HepG2 (cell line): ENCODE measurements around the gene TASP1. TPM values are rescaled to one million over a fixed set of nuclear protein-coding genes. Genes with fewer than 3 reads are reported as not detected.

Source experiments
- GPN1 ChIP-seq: sonication (generic); formaldehyde crosslinking; IDR thresholded peaks from 2 replicates; pipeline ENCODE4 v1.5.1; 2020; ENCODE audit warnings: missing genetic modification reagents, borderline replicate concordance
- HMG20B ChIP-seq: conservative IDR thresholded peaks from 2 replicates; pipeline ENCODE4 v1.6.1; 2016; ENCODE audit warnings: missing genetic modification reagents, missing compliant biosample characterization
- MXD1 ChIP-seq: sonication (generic); formaldehyde crosslinking; IDR thresholded peaks from 2 replicates; pipeline ENCODE4 v1.4.0; 2020; ENCODE audit warnings: mild to moderate bottlenecking, missing genetic modification reagents
- SPEN ChIP-seq: sonication (generic); formaldehyde crosslinking; IDR thresholded peaks from 2 replicates; pipeline ENCODE4 v1.5.1; 2020; ENCODE audit warnings: low read depth, mild to moderate bottlenecking, missing genetic modification reagents
- TARDBP ChIP-seq: sonication (generic); formaldehyde crosslinking; IDR thresholded peaks from 2 replicates; pipeline ENCODE4 v1.8.0; 2022; ENCODE audit warnings: mild to moderate bottlenecking, missing genetic modification reagents
- ZBTB34 ChIP-seq: sonication (generic); formaldehyde crosslinking; IDR thresholded peaks from 2 replicates; pipeline ENCODE4 v1.8.0; 2022; ENCODE audit warnings: mild to moderate bottlenecking, missing genetic modification reagents
- ZNF281 ChIP-seq: sonication (generic); formaldehyde crosslinking; IDR thresholded peaks from 2 replicates; pipeline ENCODE4 v1.4.0; 2020; ENCODE audit warnings: missing genetic modification reagents, borderline replicate concordance
- ZNF30 ChIP-seq: sonication (generic); formaldehyde crosslinking; IDR thresholded peaks from 2 replicates; pipeline ENCODE4 v1.5.0; 2020; ENCODE audit warnings: mild to moderate bottlenecking, missing genetic modification reagents
- ZNF354B ChIP-seq: sonication (generic); formaldehyde crosslinking; IDR thresholded peaks from 2 replicates; pipeline ENCODE4 v1.8.0; 2022; ENCODE audit warnings: mild to moderate bottlenecking, missing genetic modification reagents
- ZNF558 ChIP-seq: sonication (generic); formaldehyde crosslinking; IDR thresholded peaks from 2 replicates; pipeline ENCODE4 v1.9.0; 2022; ENCODE audit warnings: mild to moderate bottlenecking, missing genetic modification reagents, borderline replicate concordance
- ZNF574 ChIP-seq: sonication (generic); formaldehyde crosslinking; IDR thresholded peaks from 2 replicates; pipeline ENCODE4 v1.4.0; 2020; ENCODE audit warnings: missing genetic modification reagents
- ZNF577 ChIP-seq: sonication (generic); formaldehyde crosslinking; IDR thresholded peaks from 2 replicates; pipeline ENCODE4 v1.4.0; 2020; ENCODE audit warnings: mild to moderate bottlenecking, low read depth, missing genetic modification reagents, borderline replicate concordance
- polyA plus RNA-seq, 8 experiments: library from polyadenylated mRNA; depleted of rRNA in 3 of 8; stranded (reverse) in 7 of 8; unstranded in 1 of 8; fragments of >200 nt; fragmentation: Illumina TruSeq in 4 of 8; extraction: Trizol in 4 of 8; gene quantifications; 2 replicates each; pipeline versions ENCODE4 v1.2.1 to v1.2.3, GENCODE V29; 2011 to 2016; ENCODE audit warnings: low read depth in 4 of 8, missing spikeins in 1 of 8, mixed read lengths in 1 of 8; ENCODE audit not compliant: insufficient read depth in 1 of 8
- total RNA-seq, 5 experiments: library from RNA; depleted of rRNA; stranded (reverse); fragments of >200 nt; fragmentation: Illumina TruSeq; extraction: Trizol; gene quantifications; 2 replicates each; pipeline ENCODE4 v1.2.3, GENCODE V29; 2016; ENCODE audit warnings: low read depth in 1 of 5
- TF ChIP-seq, protein P1 (sequence below): sonication (generic); formaldehyde crosslinking; IDR thresholded peaks from 2 replicates; pipeline ENCODE4 v1.5.1; 2020; ENCODE audit warnings: mild to moderate bottlenecking, missing genetic modification reagents, moderate library complexity
- TF ChIP-seq, protein P2 (sequence below): sonication (generic); IDR thresholded peaks from 2 replicates; pipeline ENCODE4 v1.6.1; 2016; ENCODE audit warnings: low read depth, borderline replicate concordance
- TF ChIP-seq, protein P3 (sequence below): sonication (generic); formaldehyde crosslinking; IDR thresholded peaks from 2 replicates; pipeline ENCODE4 v1.4.0; 2020; ENCODE audit warnings: missing genetic modification reagents
- TF ChIP-seq, protein P4 (sequence below): sonication (generic); formaldehyde crosslinking; IDR thresholded peaks from 2 replicates; pipeline ENCODE4 v1.5.0; 2020; ENCODE audit warnings: missing genetic modification reagents, mild to moderate bottlenecking, borderline replicate concordance

Gene TASP1
- total and polyA plus RNA-seq, 2 of the 13 experiments (the other 11 are each of a cell fraction or from before 2014, with no cell fraction given): 10.0 to 25.2 TPM

DNA sequence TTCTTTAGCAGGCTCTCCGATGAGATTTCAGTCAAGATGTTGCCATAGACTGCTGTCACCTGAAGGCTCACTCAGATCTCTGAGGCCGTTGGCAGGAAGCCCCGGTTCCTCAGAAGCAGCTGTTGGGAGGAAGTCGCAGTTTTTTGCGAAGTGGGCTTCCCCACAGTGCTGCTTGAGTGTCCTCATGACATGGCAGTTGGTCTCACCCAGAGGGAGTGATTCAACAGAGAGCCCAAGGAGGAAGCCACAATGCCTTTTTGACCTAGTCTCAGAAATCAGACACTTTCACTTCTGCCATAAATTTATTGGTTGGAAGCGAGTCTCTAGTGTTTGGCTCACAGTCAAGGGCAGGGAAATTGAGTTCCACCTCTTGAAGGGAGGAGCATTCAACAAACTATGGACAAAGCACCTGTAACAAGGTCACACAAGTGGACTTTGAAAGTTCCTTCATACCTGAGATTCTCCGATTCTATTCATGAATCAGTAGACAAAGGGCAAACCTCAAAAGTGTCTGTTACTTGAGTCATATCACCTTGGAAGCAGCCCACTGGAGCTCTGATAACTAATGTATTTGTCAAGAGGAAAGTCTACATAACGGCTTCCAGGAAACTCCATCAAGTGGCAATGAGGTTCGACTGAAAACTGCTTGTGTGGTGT lies 208.3 kb downstream of the TASP1 start (continued):
- TF ChIP-seq, protein P1, sequence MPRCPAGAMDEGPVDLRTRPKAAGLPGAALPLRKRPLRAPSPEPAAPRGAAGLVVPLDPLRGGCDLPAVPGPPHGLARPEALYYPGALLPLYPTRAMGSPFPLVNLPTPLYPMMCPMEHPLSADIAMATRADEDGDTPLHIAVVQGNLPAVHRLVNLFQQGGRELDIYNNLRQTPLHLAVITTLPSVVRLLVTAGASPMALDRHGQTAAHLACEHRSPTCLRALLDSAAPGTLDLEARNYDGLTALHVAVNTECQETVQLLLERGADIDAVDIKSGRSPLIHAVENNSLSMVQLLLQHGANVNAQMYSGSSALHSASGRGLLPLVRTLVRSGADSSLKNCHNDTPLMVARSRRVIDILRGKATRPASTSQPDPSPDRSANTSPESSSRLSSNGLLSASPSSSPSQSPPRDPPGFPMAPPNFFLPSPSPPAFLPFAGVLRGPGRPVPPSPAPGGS (CRISPR knock-in tag): no peak
- no peak for TF ChIP-seq ZNF558 (CRISPR knock-in tag)
- TF ChIP-seq HMG20B (CRISPR knock-in tag): peak; percentile 77
- no peak for TF ChIP-seq ZNF354B (CRISPR knock-in tag)
- no peak for TF ChIP-seq SPEN (CRISPR knock-in tag)
- 0 out of 2 replicates have a peak, but pooled peaks have one; percentile 14 for TF ChIP-seq ZNF30
- TF ChIP-seq ZNF574: no peak
- no peak for TF ChIP-seq TARDBP (CRISPR knock-in tag)
- TF ChIP-seq MXD1 (CRISPR knock-in tag): no peak
- no peak for TF ChIP-seq ZBTB34 (CRISPR knock-in tag)
- TF ChIP-seq ZNF281 (CRISPR knock-in tag): no peak
- no peak for TF ChIP-seq ZNF577 (CRISPR knock-in tag)
- TF ChIP-seq, protein P2, sequence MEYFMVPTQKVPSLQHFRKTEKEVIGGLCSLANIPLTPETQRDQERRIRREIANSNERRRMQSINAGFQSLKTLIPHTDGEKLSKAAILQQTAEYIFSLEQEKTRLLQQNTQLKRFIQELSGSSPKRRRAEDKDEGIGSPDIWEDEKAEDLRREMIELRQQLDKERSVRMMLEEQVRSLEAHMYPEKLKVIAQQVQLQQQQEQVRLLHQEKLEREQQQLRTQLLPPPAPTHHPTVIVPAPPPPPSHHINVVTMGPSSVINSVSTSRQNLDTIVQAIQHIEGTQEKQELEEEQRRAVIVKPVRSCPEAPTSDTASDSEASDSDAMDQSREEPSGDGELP: no peak
- TF ChIP-seq, protein P3, sequence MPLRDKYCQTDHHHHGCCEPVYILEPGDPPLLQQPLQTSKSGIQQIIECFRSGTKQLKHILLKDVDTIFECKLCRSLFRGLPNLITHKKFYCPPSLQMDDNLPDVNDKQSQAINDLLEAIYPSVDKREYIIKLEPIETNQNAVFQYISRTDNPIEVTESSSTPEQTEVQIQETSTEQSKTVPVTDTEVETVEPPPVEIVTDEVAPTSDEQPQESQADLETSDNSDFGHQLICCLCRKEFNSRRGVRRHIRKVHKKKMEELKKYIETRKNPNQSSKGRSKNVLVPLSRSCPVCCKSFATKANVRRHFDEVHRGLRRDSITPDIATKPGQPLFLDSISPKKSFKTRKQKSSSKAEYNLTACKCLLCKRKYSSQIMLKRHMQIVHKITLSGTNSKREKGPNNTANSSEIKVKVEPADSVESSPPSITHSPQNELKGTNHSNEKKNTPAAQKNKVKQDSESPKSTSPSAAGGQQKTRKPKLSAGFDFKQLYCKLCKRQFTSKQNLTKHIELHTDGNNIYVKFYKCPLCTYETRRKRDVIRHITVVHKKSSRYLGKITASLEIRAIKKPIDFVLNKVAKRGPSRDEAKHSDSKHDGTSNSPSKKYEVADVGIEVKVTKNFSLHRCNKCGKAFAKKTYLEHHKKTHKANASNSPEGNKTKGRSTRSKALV (CRISPR knock-in tag): no peak
- no peak for TF ChIP-seq GPN1
- TF ChIP-seq, protein P4, sequence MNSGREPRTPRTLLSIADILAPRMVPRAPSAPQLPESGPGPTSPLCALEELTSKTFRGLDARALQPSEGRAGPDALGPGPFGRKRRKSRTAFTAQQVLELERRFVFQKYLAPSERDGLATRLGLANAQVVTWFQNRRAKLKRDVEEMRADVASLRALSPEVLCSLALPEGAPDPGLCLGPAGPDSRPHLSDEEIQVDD: no peak
